Sciatic nerve (tissue), 2 donors: ENCODE measurements around the gene SPATC1L. TPM values are rescaled to one million over a fixed set of nuclear protein-coding genes. Genes with fewer than 3 reads are reported as not detected.
"Not testable (repeated sequence)": the region's sequence is repeated elsewhere in the genome, so short reads cannot be mapped to it uniquely, and the experiment has no call there.

Experiments used
- ATAC-seq: fragments of 200-7000 bp; cut with Tn5 transposase; one replicate; pipeline ENCODE4 v1.9.1; 2020; ENCODE audit warnings: mild to moderate bottlenecking, moderate library complexity
- DNase-seq: peaks from one replicate; pipeline ENCODE4 v3.0.0-alpha.2; 2020; ENCODE audit warnings: low spot score
- intact Hi-C: fragments of 100-400 bp; cut with DNase I; formaldehyde crosslinking; loops from one replicate; pipeline ENCODE4 v1.14.2; 2022
- total RNA-seq: library from RNA; stranded (reverse); fragmentation: NEBNext Ultra II Directional; extraction: Animal tissue kit (Norgen Biotek cat#: 25700); gene quantifications from one replicate; pipeline ENCODE4 v1.2.1, GENCODE V29; 2021
- donor health status: DM: no; HTN: no; CAD: no.
- donor health status: DM: no; HTN: no; CAD: no.

The SPATC1L gene
- total RNA-seq, 1 donor from 2014 or later = 9.9 TPM

DNA sequence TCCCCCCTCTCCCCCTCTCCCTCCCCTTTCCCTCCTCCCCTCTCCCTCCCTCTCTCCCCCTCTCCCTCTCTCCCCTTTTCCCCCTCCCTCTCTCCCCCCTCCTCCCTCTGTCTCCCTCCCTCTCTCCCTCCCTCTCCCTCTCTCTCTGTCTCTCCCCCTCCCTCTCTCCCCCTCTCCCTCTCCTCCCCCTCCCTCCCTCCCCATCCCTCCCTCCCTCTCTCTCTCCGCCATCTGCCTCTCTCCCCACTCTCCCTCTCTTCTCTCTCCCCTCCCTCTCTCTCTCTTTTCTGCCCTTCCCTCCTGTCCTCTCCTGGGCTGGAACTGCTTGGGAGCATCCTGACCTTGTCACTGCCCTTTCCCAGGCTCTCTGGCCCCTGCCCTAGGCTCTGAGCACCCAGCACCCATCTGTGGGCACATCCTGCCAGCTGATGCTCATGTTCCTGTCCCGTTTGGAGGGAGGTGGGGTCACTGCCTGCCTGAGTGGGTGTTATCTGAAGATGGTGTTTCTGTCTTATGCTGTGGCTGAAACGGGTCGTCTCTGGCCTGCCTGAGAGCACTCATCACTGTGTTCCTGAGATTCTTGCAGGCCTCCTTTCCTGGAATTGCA is 39.7 kb downstream of the SPATC1L start:
- intact Hi-C loops = no loop called here
- no peak for ATAC-seq
- peak; percentile 47 for DNase-seq

DNA sequence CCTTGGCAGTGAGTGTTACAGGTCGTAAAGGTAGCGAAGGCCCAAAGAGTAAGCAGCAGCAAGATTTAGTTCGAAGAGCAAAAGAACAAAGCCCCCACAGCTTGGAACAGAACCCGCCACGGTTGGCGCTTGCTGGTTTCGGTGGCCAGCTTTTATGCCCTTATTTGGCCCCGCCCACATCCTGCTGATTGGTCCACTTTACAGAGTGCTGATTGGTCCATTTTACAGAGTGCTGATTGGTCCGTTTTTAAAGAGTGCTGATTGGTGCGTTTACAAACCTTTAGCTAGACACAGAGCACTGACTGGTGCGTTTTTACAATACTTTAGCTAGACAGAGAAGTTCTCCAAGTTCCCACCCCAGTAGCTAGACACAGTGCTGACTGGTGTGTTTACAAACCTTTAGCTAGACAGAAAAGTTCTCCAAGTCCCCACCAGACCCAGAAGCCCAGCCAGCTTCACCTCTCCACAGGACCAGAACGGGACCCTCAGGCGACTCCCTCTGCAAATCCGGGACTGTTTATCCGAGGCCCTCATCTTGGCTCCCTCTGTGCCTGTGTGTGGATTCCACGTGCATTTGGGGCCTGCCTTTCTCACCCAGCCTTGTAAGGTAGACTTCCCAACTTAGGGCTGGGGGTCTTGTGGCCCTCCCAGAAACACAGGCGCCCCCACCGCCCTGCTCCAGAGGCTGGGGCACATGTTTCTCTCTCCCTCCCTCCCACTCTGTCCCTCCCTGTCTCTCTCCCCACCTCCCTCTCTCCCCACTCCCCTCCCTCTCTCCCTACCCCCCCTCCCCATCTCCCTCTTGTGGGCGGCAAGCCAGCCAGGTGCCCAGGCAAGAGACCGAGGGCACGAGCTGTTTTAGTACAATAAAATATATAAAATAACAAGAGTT is 41.4 kb downstream of the SPATC1L start:
- intact Hi-C loops = no loop called here
- DNase-seq = peak; percentile 61

DNA sequence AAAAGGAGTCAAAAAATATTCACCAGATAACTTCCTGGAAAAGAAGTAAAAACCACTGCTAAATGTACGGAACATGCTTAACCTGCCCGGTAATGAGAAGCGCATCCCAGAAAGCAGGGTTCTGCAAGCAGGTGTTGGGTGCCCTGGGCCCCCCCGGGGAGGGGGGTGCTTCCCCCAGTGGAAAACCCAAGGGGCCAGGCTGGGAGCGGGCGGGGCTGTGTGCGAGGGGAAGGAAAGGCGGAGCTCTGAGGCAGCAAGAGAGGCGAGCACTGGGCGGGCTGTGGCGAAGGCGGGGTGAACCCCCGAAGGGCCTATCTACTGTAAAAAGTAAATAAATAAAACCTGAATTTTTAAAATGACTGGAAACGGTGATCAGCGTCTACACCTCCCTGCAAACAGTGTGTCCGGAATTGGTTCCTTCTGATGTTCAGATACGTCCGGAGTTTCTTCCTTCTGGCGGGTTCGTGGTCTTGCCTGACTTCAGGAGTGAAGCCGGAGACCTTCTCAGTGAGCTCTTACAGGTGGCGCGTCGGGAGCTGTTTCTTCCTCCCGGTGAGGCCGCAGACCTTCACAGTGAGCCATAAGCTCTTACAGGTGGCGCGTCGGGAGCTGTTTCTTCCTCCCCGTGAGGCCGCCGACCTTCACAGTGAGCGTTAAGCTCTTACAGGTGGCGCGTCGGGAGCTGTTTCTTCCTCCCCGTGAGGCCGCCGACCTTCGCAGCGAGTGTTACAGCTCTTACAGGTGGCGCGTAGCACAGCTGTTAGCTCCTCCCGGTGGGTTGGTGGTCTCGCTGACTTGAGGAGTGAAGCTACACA is 42.3 kb downstream of the SPATC1L start:
- no peak for DNase-seq
- ATAC-seq = no peak
- intact Hi-C loops = no loop called here

More for the DNA sequence above, 41.4 kb downstream of the SPATC1L start:
- ATAC-seq = no peak

DNA sequence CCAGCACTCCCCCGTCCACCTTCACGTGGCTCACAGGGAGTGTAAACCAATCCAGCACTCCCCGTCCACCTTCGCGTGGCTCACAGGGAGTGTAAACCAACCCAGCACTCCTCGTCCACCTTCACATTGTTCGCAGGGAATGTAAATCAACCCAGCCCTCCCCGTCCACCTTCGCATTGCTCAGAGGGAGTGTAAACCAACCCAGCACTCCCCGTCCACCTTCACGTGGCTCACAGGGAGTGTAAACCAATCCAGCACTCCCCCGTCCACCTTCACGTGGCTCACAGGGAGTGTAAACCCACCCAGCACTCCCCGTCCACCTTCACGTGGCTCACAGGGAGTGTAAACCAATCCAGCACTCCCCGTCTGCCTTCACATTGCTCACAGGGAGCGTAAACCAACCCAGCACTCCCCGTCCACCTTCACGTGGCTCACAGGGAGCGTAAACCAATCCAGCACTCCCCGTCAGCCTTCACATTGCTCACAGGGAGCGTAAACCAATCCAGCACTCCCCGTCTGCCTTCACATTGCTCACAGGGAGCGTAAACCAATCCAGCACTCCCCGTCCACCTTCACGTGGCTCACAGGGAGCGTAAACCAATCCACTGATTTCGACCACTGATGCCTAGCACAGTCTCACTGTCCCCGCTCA is 43.8 kb downstream of the SPATC1L start:
- DNase-seq, intact Hi-C loops, ATAC-seq: not testable (repeated sequence)

DNA sequence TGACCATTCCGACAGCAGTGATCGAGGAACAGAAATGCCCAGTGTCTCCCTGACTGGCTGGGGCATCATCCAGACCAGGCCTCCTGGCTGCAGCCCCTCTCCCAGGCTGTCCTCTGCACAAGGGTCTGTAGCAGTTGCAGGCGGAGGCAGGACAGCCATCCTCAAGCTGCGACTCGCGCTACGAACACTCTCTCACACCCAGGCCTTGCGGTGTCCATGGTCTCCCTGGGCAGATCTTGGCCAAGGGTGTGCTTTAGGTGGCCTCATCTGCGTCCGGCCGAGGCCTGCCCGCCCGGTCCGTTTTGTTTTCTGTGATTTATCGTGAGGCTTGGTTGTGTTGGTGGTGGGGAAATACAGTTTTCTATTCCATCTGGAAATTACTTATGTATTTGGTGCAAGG is 44.6 kb downstream of the SPATC1L start:
- intact Hi-C loops = no loop called here
- DNase-seq (no peak), ATAC-seq (no peak)

DNA sequence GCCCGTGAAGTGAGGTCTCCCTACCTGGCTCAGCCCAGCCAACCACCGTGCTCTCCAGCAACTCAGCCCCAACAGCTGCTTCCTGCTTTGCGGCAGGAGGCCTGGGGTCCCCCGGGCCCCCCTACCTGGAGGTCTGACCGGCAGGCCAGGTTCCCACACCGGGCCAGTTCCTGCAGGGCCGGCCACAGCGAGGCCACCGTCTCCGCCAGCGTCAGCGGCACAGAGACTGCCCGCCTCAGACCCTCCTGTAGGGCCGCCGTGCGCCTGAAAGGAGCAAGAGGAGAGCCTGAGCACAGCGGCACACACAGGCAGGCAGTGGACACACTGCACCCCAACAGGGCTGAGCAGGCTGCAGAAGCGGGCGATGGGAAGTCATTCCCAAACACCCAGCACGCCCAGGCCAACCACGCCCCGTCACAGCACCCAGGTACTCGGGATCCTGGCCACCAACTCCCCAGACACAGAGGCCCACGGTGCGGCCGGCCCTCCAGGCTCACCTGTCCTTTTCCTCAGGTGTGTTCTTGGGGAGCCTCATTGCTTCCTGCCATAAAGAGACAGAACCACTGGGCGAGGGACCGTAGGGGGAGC is 45.8 kb downstream of the SPATC1L start:
- intact Hi-C loops = no loop called here
- DNase-seq = no peak
- ATAC-seq = no peak

DNA sequence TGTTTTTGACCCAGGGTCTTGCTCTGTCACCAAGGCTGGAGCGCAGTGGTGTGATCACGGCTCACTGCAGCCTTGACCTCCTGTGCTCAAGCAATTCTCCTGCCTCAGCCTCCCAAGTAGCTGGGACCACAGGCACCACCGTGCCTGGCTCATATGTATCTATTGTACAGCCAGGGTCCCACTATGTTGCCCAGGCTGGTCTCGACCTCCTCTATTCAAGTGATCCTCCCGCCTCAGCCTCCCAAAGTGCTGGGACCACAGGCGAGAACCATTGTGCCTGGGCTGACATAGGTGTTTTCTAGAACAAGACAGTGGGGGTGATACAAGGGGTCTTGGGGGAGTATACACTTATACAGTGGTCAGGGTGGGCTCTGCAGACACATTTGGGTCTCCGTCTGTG is 46.4 kb downstream of the SPATC1L start:
- ATAC-seq = no peak
- DNase-seq = no peak
- intact Hi-C loops = no loop called here

DNA sequence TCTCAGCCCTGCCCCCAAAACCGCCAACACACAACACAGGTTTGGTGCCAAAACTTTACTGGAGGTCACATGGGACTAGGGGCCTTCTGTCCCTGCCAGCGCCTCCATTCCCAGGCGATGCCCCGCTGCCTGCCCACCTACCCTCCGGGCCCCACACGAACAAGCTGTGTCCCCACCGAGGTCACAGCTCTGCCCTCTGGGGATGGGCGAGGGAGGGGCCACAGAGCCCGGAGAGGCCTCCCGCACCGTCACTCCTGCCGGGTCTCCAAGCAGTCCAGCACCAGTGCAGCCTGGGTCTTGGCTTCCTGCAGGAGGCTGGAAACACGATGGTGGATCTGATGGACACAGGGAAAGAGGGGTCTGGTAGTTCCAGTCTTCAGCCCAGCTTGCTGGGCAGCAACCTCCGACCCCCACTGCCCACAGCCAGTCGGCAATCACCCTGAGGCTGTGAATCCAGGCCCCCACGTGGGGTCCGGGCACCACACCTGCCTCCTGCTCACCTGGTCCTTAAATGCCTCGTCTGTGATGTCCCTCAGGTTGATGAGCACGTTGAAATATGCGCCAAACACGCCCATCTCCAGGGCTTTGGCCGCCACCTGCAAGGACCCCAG is 47.4 kb downstream of the SPATC1L start:
- intact Hi-C loops = no loop called here
- no peak for ATAC-seq
- no peak for DNase-seq

DNA sequence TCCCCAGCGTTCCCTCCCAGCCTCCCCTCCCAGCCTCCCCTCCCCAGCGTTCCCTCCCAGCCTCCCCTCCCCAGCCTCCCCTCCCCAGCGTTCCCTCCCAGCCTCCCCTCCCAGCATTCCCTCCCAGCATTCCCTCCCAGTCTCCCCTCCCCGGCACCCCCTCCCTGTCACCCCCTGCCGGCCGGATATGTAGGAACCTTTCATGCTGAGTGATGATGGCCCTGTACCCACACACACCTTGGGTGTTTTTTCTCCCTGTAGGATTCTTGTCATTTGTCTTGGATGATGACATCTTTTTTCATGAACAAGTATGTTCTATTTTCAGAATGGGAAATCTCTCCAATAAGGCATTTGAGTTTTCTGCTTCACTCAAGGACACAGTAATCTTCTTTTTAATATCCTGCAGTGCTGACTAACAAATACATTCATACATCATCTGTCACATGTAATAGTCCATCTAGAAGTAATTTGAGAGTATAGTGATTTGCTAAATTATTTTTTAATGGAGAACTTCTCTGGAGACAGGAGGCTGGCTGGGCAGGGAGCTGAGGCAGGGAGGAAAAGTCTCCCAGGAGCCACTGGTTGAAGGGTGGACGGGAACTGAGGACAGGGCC is 48.4 kb downstream of the SPATC1L start:
- intact Hi-C loops = no loop called here
- no peak for ATAC-seq
- no peak for DNase-seq

DNA sequence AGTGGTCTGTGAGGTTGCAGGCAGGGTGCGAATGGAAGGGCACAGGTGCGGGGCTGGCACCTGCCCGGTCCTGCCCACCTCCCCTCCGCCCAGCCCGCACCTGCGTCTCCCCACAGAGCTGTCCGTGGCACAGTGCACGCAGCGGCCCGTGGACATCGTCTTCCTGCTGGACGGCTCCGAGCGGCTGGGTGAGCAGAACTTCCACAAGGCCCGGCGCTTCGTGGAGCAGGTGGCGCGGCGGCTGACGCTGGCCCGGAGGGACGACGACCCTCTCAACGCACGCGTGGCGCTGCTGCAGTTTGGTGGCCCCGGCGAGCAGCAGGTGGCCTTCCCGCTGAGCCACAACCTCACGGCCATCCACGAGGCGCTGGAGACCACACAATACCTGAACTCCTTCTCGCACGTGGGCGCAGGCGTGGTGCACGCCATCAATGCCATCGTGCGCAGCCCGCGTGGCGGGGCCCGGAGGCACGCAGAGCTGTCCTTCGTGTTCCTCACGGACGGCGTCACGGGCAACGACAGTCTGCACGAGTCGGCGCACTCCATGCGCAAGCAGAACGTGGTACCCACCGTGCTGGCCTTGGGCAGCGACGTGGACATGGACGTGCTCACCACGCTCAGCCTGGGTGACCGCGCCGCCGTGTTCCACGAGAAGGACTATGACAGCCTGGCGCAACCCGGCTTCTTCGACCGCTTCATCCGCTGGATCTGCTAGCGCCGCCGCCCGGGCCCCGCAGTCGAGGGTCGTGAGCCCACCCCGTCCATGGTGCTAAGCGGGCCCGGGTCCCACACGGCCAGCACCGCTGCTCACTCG is 52.2 kb downstream of the SPATC1L start:
- intact Hi-C loops = no loop called here
- peak; percentile 1 for ATAC-seq
- no peak for DNase-seq

DNA sequence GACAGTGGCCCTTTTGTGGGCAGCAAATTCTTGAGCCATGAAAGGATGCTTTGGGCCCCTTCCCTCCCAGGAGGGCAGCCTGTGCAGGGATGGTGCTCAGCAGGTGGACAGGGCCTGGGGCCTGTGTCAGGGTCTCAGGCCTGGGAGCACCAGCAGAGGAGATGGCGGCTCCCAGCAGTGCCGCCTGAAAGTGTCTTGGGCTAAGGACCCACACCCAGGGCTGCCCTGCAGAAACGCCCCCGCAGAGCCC is 52.7 kb downstream of the SPATC1L start:
- intact Hi-C loops = no loop called here
- DNase-seq (no peak), ATAC-seq (peak; percentile 1)

DNA sequence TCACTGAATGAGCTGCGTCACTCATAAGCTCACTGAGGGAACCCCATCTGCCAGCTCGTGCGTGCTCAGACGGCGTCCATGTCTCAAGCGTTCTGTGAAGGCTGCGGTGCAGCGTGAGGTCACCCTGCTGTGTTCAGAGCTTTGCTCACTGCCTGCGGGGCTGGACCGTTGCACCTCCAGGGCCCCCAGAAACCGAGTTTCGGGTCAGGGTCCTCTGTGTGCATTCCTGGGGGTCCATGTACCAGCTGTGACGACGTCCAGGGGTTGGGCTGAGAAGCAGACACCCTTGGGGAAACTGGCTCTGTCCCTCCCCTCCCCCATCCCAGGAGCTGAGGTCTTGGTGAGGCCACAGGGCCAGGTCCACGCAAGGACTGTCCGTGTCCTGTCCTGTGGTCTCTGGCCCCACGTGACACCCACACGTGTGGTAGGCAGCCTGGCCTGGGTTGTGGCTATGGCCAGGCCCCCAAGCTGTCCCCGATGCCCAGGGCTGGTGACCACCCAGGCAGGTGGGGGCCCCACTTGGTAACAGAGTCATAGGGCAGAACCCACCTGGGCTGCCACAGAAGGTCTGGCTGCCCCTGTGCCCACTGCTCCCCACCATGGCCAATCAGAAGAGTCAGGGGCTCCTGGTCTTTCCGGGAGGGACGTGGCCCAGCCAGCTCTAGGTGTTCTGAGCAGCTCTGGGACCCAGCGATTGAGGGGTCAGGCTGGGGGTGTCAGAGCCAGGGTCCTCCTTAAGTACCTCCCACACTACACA is 53.2 kb downstream of the SPATC1L start:
- no peak for DNase-seq
- intact Hi-C loops = no loop called here
- peak; percentile 35 for ATAC-seq

DNA sequence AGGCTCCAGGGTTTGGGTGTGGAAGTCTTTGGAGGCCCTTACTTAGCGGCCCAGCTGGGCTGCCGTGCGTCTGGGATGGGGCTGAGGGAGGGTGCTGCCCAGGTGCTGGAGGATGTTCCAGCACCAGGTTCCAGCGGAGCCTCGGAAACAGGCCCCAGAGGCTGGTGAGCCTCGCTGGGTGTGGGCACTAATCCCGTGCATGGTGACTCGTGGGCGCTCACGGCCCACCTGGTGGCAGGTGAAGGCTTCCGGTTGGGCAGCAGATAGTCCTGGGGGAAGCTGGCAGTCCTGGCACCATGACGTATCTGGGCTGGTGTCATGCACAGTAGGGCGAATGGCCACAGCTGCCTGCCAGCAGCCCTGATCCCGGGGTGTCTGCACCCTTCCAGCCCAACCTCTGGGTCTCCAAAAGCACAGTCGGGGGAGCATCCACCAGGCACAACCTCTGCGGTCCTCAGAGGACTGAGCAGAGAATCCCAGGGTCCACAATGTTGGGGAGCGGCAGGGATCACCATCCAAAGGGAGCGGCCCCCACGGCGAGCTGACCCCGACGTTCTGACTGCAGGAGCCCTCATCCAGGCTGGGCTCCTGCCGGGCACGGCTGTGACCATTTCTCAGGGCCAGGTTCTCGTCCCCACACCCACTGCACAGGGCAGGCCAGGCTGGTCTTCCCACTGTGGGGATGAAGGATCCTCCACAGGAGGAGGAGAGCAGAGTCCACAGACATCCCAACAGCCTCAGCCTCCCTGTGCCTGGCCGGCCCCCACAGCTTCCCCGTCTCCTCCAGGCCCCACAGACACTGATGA is 54.2 kb downstream of the SPATC1L start:
- DNase-seq (no peak), ATAC-seq (peak; percentile 11)
- intact Hi-C loops = no loop called here

DNA sequence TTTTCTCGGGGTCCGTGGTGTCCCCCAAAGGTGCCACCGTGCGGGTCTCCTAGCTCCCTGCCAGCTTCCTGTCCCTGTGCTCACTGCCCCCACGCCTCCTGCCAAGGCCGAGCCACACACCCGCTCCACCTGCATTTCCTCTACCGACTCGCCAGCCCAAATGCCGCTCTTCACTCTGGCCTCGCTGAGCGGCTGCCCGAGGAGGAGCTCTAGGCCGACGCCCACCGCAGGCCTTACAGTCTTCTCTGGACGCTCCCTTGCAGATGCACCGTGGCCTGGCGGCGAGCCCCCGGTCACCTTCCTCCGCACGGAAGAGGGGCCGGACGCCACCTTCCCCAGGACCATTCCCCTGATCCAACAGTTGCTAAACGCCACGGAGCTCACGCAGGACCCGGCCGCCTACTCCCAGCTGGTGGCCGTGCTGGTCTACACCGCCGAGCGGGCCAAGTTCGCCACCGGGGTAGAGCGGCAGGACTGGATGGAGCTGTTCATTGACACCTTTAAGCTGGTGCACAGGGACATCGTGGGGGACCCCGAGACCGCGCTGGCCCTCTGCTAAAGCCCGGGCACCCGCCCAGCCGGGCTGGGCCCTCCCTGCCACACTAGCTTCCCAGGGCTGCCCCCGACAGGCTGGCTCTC is 55.2 kb downstream of the SPATC1L start:
- ATAC-seq (no peak), DNase-seq (peak; percentile 64)
- intact Hi-C loops = no loop called here

DNA sequence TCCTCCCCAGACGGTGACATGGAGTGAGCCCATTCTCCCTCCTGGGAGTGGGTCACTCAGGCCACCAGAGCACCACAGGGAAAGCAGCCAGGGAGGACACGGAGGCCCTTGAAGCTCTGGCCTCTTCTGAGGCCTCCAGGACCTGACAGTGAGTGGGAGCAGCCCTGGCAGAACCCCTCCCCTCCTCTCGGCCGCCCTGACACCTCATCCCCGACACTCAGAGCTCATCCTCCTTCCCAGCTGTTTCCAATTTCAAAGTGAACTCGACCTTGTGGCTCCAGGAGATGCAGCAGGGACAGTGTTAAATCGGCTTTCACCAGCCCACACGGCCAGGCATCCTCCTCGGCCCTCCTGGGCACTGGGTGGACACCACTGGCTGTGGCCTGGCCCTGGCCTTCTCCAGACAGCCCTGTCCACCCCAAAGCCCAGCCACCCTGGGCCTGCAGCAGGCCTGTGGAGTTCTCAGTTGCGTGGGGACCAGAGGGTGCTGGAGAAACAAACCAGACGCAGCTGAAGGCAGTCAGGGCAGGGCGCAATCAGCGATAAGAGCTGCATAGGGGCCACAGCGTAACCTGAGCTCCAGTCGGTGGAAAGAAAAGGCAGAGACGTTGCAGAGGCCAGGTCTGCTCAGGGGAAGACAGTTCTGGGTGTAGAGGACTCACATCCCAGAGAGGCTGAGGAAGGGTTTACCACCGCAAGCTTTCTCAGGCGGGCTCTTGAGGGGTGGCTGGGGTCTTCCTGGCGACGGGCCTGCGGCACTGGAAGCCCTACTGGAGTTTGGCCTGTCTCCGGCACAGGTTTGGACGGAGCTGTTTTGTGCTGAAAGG is 55.9 kb downstream of the SPATC1L start:
- no peak for ATAC-seq
- intact Hi-C loops = no loop called here
- DNase-seq = peak; percentile 53
